HG02981 (cell line): Measurements from ENCODE around the gene STX1B.
A peak's percentile ranks its signal among the peaks of the same experiment; 100 is the strongest.

Experiments
- ATAC-seq: cut with Tn5 transposase; IDR thresholded peaks from one replicate; pipeline ENCODE4 v1.9.1; 2021; ENCODE audit warnings: mild to moderate bottlenecking, moderate library complexity; ENCODE audit not compliant: unreplicated experiment

STX1B gene

DNA sequence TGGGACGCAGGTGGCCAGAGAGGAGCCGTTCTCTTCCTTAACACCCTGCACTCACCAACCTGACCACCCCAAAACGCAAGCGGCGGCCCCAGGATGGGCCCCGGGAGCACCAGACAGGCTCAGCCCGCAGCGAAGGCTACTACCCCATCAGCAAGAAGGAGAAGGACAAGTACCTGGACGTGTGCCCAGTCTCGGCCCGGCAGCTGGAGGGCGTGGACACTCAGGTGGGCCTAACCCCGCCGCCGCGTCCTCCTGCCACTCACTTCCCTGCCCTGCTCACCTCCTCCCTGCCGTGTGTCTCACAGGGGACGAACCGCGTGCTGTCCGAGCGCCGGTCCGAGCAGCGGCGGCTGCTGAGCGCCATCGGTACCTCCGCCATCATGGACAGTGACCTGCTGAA lies 30.0 kb downstream of the STX1B start:
- ATAC-seq: no peak

DNA sequence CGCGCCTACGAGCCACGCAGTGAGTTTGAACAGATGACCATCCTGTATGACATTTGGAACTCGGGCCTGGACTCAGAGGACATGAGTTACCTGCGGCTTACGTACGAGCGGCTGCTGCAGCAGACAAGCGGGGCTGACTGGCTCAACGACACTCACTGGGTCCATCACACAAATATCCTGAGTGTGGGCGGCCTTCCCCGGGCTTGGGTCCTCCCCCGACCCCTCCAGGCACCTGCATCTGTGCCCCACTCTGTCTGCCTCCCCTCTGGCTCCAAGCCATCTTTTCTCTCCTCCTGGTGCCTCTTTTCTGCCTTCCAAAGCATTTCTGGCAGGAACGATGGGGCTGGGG lies 30.4 kb downstream of the STX1B start:
- ATAC-seq: no peak

DNA sequence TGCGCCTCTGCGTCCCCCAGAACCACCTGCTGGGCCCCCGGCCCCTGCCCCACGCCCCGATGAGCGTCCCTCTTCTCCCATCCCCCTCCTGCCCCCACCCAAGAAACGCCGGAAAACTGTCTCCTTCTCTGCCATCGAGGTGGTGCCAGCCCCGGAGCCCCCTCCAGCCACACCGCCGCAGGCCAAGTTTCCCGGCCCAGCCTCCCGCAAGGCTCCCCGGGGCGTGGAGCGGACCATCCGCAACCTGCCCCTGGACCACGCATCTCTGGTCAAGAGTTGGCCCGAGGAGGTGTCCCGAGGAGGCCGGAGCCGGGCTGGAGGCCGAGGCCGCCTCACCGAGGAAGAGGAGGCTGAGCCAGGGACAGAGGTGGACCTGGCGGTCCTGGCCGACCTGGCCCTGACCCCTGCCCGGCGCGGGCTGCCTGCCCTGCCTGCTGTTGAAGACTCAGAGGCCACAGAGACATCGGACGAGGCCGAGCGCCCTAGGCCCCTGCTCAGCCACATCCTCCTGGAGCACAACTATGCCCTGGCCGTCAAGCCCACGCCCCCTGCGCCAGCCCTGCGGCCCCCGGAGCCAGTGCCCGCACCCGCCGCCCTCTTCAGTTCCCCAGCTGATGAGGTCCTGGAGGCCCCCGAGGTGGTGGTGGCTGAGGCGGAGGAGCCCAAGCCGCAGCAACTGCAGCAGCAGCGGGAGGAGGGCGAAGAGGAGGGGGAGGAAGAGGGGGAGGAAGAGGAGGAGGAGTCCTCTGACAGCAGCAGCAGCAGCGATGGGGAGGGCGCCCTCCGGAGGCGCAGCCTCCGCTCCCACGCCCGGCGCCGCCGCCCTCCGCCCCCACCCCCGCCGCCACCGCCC lies 31.0 kb downstream of the STX1B start:
- ATAC-seq: no peak

DNA sequence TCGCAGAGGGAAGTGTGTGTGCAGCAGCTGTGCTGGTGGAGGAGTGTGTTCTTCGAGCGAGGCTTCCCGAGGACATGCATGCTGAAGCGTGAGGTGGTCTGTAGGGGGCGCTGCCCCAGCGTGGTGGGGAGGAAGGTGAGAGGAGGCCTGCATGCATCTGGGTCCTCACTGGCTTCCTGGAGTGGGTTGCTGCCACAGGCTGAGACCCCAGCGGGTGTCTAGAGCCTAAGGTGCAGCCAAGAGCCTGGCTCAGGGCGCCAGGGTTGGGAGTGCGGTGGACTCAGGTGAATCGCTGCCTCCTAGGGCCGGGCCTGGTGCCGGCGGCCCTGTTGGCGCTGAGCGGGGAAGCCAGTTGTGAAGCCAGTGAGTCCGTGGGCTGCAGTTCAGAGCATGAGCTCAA lies 32.9 kb downstream of the STX1B start:
- no peak for ATAC-seq

DNA sequence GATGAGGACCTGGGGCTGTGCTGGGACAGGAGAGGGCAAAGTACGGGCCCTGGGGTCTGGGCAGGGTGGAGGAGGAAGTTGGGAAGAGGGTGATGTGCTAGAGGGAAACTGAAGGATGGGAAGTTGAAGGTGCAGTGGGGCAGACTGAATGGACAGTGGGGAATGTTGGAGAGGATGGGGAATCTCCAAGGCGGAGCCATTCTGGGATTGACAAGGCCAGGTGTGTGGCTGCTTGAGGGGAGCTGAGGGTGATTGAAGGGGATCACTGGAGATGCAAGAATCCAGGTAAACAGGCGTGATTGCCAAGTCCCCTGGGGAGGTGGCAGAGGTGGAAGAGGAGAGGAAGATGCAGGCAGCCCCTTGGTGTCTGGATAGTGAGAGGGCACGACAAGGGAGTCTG lies 34.0 kb downstream of the STX1B start:
- ATAC-seq: no peak

DNA sequence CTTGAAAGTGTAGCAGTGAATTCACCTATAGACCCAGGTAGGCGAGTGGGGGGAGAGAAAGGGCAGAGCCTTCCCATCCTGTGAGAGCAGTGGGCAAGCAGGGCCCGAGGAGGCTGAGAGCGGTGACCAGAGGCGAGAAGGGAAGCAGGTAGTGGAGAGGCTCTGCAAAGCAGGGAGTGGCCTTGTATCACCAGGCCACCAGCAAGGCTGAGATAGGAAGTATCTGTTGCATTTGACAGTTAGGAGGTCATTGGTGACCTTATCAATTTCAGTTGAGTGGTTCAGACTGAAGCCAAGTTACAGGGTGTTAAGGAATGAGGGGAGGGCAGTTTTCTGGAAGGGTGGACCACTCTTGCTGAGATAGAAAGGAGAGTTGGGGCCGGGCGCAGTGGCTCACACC lies 36.1 kb downstream of the STX1B start:
- no peak for ATAC-seq

DNA sequence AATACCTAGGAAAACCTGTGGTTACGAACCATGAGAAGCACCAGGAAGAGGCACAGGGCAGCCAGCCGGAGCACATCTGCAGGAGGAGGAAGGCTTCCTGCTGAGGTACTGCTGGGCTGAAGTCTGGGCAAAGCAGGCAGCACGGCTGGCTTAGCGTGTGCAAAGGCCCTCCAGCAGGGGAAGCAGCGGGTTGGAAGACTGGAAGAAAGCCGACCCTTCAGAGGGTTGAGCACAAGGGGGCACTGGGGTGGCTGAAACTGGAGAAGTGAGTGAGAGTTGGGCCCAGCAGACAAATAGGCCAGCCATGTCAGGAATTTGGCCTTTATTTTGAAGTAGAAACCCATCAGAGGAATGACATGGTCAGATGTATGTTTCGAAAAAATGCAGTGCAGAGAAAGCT lies 37.6 kb downstream of the STX1B start:
- no peak for ATAC-seq

DNA sequence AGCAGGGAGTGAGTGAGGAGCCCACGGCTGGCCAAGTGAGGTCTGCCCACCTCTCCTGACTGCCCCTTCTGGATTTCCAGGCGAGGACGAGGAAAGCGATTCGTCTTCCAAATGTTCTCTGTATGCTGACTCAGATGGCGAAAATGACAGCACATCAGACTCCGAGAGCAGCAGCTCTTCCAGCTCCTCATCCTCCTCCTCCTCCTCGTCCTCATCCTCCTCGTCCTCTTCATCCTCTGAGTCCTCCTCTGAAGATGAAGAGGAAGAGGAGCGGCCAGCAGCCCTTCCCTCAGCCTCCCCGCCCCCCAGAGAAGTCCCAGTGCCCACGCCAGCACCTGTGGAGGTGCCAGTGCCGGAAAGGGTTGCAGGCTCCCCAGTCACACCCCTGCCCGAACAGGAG lies 39.1 kb downstream of the STX1B start:
- ATAC-seq: no peak

DNA sequence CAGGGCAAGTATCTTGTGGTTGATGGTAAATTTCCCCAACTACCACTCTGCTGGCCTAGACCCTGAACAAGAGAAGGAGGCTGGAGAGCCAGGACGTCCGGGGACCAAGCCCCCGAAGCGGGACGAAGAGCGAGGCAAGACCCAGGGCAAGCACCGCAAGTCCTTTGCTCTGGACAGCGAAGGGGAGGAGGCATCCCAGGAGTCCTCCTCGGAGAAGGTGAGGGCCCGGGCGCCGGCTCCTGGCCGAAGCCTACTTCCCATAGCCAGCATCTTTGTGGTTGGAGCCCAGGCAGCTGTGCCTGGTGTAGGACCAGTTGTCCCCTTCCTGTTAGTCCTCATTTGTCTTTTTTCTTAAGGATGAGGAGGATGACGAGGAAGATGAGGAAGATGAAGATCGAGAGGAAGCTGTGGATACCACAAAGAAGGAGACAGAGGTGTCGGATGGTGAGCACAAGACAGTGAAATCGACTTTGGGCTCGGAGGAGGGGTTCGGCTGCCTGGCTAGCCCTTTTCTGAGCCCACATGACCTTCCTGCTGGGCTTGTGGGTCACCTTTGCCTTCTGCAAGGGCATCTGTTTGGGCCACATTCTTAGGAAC lies 41.1 kb downstream of the STX1B start:
- no peak for ATAC-seq

DNA sequence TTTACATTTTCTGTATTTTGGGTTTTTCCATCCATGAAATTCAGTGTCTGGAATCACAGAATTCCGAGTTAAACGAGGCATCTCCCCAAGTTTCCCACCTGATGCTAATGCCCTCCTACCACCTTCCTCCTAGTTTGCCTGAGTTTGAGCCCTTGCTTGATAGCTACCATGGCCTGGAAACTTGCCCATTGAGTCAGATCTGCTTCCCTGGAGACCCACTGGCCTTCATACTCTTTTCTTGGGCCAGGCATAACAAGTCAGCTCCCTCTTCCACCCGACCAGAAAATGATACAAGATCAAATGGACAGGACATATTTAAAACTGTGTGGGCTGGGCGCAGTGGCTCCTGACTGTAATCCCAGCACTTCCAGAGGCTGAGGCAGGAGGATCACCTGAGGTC lies 42.6 kb downstream of the STX1B start:
- ATAC-seq: no peak

DNA sequence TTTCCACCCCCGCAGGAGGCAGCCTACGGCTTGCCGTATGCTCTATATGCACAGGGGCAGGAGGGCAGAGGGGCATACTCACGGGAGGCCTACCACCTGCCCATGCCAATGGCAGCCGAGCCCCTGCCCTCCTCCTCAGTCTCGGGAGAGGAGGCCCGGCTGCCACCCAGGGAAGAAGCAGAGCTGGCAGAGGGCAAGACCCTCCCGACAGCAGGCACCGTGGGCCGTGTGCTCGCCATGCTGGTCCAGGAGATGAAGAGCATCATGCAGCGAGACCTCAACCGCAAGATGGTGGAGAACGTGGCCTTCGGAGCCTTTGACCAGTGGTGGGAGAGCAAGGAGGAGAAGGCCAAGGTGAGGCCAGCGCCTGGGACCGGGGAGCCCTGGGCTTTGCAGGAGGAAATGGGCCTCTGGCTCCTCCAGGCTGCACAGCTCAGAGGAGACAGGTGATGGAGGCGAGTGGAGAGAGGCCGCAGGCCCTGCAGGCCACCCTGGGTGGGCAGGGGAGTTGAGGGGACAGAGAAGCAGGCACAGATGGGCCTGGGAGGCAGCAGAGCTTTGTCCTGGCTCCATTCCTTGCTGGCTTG lies 44.3 kb downstream of the STX1B start:
- ATAC-seq: no peak

DNA sequence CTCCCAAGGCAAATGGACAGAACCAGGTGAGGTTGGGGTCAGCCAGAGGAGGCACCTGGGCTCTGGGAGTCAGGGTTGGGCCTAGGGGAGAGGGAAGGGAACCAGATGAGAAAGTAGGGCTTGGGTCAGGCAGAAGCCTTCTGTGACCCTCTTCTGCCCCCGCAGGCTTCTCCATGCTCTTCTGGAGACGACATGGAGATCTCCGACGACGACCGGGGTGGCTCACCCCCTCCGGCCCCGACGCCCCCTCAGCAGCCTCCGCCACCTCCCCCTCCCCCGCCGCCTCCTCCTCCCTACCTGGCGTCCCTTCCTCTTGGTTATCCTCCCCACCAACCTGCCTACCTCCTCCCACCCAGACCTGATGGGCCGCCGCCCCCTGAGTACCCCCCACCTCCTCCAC lies 45.0 kb downstream of the STX1B start:
- ATAC-seq: no peak

DNA sequence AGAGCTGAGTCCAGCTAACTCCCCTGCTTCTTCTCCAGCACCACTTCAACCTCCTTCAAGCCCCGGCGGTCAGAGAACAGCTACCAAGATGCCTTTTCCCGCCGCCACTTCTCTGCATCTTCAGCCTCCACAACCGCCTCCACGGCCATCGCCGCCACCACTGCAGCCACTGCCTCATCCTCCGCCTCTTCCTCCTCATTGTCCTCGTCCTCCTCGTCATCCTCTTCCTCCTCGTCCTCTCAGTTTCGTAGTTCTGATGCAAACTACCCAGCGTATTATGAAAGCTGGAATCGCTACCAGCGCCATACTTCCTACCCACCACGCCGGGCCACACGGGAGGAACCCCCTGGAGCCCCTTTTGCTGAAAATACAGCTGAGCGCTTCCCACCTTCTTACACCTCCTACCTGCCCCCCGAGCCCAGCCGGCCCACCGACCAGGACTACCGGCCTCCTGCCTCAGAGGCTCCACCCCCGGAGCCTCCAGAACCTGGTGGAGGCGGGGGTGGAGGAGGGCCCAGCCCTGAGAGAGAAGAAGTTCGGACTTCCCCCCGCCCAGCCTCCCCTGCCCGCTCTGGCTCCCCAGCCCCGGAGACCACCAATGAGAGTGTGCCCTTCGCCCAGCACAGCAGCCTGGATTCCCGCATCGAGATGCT lies 45.7 kb downstream of the STX1B start:
- ATAC-seq: no peak

DNA sequence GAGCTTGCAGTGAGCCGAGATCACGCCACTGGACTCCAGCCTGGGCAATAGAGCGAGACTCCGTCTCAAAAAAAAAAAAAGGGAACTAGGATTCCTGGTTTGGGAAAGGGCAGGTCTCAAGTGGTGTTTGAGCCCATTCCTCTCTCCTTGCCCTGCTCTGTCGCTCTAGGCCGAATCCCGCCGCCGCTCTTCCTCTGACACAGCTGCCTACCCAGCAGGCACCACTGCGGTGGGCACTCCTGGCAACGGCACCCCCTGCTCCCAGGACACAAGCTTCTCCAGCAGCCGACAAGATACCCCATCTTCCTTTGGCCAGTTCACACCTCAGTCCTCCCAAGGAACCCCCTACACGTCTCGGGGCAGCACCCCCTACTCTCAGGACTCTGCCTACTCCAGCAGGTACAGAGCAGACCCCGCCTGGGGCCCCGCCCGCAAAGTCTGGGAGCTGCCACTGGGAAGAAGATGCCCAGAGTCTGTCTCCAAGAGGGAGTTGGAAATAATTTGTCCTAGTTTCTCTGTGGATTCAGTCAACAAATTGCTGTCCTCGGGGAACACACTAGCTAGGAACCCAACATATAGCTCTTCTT lies 46.4 kb downstream of the STX1B start:
- ATAC-seq: no peak

DNA sequence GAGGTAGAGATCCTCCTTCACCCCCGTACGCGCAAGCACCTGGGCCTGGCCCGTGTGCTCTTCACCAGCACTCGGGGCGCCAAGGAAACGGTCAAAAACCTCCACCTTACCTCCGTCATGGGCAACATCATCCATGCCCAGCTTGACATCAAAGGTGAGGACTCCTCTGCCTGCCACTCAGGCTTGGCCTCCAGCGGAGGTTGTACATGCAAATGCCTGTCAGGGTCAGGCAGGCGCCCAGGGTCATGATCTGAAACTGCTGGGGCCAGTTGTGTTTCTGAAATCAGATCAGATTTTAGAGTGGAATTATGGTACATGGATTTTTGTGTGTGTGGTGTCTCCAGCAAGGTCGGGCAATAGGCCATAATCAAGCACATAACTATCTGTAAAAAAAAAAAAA lies 49.1 kb downstream of the STX1B start:
- ATAC-seq: no peak

DNA sequence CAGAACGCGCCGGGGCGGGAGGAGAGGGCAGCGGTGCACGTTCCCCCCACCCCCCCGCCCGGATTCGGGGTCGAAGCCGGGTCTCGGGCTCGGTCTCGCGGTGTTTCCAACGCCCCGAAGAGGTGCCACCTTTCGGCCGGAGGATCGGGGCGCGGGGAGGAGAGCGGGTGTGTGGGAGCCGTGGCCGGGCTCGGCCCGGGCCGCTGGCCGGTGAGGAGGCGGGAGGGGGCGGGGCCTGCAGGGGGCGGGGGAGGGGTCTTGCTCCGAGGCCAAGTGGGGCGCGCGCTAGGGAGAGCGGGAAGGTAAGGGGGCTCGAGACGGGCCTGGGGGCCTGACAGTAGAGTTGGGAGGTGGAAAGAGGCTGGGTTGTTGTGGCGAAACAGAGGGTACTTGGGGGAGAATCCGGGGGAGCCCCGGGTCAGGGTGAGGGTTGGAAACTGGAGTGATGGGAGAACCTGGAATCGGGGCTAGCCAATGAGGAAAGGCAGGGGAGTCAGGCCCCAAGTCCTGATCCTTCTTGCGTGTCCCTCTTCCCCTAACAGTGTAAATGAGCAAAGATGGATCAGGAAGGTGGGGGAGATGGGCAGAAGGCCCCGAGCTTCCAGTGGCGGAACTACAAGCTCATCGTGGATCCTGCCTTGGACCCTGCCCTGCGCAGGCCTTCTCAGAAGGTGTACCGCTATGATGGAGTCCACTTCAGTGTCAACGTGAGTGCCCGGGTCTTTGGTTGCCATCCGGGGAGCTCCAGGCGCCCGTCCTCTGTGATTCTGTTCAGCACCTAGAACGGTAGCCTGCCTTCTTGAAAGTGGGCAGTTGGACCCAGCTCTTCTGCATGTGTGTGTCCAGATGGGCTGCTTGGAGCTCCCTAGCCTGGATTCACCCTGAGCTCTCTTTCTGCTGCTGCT lies 52.0 kb downstream of the STX1B start:
- ATAC-seq: peak; percentile 26

DNA sequence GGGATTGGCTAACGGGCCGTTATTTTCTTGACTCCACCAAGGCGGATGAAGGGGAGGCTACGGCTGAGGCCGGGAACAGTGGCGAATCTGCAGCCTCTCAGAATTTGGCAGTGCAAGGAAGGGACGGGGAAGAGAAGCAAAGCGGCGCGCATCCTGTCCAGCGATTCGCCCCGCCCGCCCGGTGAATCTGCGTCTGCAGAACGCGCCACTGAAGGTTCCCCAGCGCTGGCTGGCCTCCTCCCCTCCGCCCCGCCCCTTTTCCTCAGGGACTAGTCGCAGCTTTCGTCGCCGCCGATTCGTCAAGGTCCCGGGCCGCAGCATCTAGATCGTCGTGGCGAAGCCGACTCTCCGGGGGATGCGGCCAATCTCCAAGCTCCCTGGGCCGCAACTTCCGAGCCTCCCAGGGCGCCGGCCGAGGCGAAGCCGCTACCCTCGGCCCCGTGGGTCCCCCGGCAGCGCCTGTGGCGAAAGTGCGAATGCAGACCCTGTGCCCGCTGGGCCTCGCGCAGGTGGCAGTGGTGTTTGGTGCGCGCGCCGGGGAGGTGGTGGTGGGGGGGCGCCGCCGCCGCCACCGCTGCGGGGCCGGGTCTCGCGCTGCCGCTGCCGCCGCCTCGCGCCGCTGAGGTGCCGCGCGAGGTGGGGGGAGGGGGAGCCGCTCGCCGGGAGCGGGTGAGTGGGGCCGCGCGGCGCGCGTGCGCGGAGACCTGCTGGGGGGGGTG lies 52.8 kb downstream of the STX1B start, which contains the start of gene SETD1A:
Gene SETD1A, plus strand, starts transcription at position 299 of the 719 bp plus-strand sequence. CDS start 978 bp downstream, outside the sequence.
- ATAC-seq: peak; percentile 65

DNA sequence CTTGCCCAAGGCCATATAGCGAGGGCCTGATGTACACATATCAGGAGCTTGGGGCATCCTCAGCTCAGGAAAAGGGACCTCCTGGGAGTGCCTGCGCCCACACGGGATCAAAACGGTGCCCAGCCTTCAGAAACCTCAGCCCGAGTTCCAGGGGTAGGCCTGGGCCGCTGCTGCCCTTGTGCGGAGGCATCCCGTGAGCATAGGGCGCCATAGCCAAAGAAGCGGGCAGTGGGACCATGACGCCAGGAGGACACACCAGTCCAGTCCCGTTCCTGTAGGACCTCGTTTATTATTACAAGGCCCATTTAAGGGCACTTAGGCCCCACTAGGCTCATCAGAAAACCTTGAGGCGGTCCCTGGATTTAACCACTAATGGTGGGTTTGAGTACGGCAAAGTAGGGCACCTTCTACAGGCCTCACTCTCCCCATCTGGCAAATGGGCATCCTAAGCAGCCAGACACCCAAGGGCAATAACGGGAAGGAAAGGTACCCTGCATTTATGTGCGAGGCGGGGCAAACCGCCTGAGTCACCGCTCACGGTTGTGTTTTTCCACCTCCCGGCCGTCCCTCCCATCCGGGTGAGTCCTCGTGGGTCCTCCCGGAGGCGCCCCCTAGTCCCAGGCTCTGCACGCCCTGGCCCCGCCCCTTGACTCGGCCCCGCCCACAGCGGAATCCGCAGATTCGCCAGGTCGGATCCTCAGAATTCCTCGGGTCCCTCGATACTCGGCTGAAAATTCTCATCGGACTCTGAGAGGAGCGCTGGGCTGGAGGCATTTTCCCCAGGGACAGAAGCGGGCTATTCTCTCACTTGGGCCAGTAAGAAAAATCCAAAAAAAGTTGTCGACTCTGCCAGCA lies 53.6 kb downstream of the STX1B start:
- peak; percentile 38 for ATAC-seq

DNA sequence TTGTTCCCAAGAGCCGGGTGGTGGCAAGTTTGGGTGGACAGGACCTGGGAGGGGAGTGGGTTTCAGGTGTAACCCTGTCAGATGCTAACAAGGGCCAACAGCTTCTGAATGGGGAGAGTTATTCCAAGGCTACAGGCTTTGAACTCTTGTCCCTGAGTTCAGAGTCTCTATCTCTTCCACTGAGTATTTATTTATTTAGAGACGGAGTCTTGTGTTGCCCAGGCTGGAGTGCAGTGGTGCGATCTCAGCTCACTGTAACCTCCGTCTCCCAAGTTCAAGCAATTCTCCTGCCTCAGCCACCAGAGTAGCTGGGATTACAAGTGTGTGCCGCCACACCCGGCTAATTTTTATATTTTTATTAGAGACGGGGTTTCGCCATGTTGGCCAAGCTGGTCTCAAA lies 55.4 kb downstream of the STX1B start:
- no peak for ATAC-seq
